Activated CD8-positive, alpha-beta memory T cell treated with anti-CD3 and anti-CD28 coated beads for 48 hours (primary cell): ENCODE results near the gene CNTN3.

Experiments
- DNase-seq, 3 experiments: peaks; one replicate each; pipeline ENCODE4 v3.0.0-alpha.2; 2020; ENCODE audit warnings: low read depth in 2 of 3, low spot score in 2 of 3

The CNTN3 gene

DNA sequence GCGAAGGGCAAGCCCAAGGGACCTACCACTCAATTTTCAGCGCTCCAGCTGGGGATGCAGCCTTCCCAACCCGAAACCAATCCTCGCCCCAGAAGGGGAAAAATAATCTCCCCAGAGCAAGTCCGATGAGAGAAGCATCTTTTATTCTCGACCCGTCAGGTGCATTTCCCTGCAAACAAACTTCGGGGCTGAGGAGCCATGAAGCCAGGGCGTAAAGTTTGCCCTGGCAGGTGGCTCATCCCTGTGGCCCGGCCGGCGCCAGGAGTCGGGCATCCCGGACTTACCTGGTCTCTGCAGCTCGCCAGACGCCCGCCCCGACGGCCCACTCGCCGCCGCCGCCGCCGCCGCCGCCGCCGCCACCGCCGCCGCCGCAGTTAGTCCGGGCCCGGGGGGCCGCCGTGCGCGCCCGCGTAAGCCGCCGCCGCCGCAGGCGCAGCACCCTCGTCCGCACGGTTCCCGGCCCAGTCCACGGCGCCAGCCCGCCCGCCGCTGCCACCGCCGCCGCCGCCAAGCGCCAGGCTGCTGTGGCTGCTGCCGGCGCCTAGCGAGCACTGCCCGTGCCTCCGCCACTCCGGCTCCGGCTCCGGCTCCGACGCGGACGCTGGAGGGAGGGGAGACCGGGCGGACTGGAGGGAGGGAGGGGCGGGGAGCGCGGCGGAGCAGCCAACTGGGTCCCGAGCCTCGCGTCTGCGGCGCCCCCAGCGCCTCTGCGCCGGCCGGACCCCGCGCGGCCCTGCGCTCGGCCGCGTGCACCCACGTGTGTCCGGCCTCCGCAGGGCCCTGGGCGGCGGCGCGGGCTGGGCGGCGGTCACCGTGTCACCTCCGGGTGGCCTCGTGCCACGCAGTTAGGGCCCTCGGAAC is at the start of gene CNTN3:
CNTN3 (minus strand) TSS at position 553 of the 861 bp plus-strand sequence. CDS start 93,547 bp downstream, outside the sequence.
- DNase-seq: no peak

DNA sequence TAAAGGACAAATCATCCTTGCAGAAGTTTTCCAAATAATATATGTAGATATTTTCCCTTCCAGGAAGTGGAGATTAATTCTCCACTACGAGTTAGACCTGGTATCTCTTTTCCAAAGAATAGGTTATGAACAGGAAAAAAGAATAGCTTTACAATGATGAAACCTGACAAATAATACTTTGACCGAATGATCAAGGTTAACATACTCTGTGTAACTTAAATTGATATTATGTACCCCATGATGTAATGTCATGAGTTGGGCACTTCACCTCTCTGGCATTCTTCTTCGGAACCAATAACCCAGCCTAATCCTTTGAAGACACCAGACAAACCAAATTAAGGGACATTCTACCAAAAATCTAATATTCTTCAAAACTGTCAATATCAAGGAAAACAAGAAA is 48.7 kb upstream of the CNTN3 start:
- DNase-seq: no peak

DNA sequence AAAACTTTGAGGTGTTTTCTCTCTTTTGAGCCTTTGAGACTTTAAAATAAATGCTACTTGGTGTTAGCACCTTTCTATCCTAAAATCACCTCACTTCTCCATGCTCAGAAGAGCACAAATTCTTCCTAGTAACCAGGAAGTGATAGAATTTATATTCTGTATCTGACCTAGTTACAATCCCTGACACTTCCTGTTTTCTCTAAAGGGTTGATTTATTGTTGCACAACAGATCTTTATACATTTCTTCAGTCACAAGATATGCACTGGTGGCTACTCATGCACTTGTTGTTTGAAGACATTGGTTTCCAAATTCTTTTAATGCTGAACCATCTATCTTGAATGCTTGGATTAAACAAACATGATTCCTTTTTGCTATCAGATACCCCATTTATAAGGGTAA is 47.2 kb upstream of the CNTN3 start:
- DNase-seq: no peak

DNA sequence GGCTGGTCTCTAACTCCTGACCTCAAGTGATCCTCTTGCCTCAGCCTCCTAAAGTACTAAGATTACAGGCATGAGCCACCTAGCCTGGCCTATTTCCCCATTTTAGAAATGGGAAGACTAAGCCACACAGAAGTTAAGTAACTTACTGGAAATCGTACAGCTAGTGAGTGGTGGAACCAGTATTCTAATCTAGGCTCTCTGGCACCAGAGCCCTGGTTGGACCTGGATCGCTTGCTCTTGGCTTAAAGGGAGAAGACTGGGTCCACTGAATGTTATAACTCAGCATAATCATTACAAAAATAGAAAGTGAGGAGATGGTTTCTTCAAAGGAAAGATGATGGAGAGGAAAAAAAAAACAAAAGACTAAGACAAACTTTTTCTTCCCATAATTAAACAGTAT is 37.4 kb upstream of the CNTN3 start:
- no peak for DNase-seq

DNA sequence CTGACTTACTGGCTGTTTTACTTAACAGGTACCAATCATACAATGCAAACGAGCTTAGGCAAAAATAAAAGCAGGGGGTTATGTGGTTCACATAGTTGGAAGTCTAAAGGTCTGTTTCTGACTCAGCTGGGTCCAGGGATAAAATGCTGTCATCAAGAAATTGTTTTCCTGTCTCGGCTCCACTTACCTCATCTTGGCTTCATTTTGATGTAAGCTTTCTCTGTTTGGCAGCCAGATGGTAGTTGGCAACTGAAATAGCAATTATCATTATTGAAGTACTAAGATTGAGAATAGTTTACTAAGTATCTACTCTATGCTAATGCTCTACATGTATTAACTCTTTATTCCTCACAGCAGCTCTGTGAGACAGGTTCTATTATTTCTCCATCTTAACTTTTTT is 36.8 kb upstream of the CNTN3 start:
- no peak for DNase-seq

DNA sequence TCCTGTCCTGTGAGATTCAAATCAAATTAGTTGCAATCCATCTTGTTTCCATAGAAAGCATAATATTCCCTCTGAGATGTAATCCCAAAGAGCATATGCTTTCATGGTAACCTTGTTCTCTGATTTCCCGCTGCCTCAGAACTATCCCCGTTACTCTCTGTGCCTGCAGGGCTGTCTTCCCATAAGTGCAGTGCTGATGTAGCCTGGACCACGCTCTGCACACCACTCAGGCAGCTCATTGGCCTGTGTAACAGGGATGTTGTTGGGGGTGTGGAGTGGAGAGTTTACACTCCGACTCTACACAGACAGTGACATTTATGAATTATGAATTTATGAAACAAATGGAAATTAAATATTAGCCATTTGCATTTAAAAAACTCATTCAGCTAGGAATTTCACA is 33.6 kb upstream of the CNTN3 start:
- no peak for DNase-seq

DNA sequence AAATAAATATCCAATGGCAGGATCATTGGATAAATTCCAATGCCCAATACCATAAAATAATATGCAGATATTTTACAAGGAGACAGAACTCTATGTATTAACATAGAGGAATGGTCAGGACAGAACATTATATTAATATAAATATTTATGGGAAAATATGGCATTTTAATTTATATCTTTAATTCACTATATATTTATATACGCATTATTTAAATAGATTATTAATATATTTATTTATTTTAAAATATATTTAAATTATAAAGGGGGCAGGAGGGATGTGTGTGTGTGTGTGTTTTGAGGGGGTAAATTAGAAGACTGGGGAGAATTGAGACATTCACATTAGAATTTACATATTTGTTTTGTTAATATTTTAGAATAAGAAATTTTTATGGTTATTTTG is 31.6 kb upstream of the CNTN3 start:
- DNase-seq: no peak

DNA sequence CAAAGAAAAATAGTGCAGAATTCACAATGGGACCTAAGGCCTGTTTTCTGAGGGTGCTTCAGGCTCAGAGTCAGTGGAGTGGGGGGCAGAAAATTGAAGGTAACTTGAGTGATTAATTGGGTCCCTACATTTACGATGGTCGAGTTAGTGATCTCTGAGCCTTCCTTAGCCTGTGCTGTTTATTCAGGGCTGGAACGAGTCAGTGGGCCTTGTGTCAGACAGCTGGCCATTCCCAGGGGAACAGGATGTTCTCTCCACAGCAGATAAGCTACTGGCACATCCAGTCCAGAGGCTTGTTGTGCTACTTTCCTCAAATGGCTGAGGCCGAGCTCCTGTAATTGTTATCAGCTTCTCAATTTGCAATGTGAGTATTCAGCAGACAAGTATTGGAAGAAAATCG is 29.2 kb upstream of the CNTN3 start:
- no peak for DNase-seq

DNA sequence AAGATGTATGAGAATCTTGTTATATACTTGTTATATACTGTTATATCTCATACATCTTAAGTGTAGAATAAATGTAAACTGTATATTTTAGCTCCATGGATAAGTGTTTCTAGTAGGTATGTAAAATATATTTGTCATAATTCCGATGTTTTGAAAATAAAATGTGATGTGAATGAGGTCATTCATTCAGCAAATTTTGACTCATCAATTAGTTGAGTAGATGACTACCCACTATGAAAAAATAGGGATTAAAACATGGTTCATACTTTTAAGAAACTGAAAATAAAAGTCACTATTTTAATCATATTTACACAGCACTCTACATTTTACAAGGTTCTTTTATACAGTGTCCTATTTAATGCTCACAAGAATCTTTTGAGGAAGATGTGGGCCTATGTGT is 28.4 kb upstream of the CNTN3 start:
- DNase-seq: no peak

DNA sequence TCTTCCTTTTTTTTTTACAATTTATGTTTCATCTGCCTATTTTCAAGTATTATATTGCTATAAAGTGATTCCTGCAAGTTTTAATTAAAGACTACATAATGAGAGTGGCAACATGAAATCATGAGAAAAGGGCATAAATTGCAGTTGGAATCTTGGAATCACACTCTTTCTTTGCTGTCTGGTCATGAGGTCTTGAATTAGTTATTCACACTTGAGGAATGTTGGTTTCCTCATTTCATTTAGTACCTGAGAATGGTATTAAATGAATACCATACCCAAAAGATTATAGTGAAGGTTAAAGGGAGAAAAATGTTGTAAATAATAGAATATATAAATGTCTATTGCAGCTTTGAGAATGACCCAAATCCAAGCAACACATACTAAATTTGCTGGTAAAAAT is 25.8 kb upstream of the CNTN3 start:
- DNase-seq: no peak

DNA sequence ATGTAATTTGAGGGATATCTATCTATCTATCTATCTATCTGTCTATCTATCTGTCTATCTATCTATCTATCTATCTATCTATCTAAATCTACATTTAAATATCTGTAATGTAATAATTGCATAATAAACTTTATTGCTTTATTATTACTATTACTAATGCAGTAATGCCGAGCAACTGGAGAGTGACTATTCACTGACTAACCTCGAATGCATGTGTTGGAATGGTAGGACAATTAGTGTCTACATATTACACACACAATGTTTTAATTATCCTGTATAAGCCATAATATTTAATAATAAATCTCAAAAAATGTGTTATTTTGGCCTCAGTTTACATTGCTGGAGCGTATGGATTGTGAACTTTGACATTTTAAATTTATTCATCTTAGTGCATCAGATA is 25.2 kb upstream of the CNTN3 start:
- no peak for DNase-seq

DNA sequence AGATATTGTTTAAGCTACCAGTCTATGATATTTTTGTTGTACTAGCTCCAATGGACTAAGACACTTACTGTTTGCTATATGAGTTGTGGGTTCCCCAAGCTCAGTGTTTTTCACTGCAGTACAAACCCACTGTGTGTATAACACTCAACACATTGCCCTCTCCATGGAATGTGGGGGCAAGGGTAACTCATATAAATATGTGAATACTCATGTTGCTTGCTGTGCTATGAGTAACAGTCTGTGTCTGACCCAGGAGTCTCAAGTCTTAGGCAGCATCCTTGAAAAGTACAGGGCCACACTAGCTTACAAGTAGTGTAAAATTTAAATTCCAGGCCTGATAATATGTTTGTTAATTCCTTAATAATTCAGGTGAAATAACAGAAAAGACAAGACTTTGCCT is 22.5 kb upstream of the CNTN3 start:
- DNase-seq: no peak

DNA sequence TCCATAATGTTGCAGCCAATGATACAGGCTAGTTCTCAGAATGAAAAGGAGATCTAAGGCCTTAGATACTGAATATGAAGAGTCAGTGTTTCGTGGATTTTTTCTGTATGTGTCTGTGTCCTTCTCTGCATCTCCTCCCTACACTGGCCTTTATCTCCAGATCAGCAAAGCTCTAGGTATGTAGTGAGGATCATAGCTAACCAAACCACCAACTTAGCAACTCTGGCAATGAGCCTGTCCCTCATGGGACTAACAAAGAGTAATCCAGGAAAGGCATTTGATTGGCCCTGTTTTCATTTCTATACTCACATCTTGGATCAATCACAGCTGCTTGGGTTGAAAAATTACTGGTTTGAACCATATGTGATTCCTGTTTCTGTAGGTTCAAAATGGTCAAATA is 18.6 kb upstream of the CNTN3 start:
- no peak for DNase-seq

DNA sequence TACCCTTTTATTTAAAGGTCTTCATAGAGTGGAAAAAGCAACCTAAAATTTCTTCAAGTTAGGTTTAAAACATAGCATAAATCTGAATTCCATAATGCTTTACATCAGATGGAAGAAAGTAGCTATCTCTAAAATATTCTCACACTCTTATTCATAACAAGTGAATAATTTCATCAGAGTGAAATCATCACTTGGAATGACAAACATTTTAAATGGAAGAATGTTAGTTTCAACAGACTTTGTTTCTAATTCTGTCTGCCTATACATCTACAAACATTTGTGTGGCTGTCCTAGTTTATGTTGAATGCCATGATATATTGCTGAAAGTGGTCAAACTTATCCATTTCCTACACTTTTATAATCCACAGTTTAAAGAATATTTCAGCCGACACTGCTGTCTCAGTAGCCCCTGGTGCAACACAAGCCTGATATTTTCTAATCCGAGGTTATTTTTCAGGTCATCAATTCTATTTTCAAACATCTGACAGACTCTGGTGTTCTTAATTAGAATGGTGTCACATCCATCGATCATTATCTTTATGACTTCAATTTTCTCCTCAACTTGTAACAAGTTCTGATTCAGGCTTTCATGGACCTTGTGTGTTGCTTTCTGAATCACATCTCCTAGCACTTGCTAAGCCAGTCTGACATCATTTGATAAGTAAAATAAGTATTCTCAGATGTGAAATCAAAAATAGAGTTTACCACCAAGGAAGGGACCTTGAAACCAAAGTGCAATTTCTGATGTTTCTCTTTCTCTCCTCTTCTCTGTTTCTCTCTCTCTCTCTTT is 17.1 kb upstream of the CNTN3 start:
- no peak for DNase-seq

DNA sequence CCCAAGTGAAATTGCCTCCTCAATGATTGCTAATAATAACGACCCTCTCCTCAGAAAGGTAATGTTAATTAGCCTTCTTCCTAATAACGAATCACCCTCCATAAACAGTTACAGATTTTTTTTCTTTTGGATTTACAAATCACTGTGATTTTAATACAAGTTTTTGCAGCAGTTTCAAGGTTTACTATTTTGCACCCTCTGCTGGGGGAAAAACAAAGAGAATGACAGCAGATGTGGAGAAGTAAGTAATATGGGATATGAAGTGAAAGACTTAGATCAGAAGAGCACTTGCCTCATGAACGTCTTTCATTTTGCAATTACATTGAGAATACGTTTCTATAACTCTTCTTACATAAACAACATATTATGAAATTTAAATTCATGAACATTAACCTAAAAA is 16.1 kb upstream of the CNTN3 start:
- no peak for DNase-seq

DNA sequence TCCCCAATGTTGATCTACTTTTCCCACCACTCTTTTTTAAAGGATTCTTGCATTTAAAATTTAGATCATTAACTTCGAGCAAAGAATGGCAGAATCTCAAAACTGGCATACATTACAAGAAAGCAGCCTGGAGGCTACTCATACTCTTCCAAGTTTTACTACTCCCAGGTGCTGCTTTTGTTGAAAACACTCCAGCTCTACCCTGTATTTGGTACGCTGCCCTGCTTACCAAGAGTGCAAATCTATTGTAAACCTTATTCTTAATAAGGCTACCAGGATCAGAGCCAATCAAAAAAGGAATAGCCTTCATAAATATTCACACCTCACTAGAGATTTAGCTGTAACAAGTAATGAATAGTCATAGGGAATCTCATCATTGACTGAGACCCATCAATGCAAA is 11.6 kb upstream of the CNTN3 start:
- DNase-seq: no peak

DNA sequence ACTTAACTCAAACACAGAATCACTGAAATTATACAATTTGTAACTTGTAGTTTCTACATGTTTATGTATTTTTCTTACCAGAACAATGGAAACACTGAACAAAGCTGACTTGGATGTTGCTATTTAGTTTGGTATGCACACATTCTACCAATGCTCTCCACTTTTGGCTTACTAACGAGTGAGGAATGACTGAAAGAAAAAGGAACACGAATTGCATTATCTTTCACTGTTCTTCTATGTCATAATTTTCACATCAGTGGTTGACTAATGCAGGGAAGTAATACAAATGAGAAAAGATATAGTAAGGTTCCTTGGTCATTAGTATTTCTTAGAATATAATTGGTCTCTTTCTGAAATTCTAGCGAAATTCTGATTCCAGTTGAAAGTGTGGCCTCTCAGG is 9.8 kb upstream of the CNTN3 start:
- no peak for DNase-seq

DNA sequence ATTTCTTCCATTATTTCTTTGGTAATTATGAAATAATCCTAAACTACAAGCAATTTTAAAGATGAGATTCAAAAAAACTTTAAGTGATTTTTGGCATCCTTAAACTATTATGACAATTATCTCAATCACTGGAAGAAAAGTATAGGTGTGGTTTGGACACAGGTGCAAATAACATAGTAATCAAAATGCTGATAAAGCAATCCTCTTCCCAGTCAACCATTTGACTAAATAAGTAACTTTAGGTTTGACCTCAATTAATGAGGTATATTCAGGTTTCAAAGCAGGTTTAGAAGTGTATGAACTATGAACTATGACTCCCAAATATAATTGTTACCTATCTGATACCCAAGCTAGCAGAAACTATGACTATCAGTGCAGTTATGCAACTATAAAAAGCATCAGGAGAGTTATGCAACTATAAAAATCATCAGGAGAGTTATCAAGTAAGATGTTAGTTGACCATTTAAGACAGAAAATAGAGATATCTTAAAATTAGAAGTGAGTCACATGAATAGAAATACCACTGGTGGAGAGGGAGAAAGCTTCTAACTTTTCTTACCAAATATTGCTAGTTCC is 8.9 kb upstream of the CNTN3 start:
- DNase-seq: no peak

DNA sequence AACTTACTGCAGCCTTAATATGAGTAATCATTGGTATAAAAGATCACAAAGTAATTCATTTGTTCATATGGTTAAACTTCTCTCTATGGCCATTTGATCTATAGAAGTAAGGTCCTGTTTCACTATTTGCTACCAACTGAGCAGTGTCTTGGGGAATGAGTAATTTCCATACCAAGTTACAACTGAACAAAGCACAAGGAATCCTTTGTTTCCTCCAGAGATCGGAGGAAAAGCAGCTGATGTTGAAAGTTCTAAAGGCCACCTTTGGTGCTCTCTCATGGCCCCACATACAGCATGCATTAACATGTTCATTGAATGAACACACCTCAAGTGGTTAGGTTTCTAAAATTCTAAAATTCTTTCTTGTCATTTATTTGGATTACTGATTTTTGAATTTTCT is 7.1 kb upstream of the CNTN3 start:
- DNase-seq: no peak

DNA sequence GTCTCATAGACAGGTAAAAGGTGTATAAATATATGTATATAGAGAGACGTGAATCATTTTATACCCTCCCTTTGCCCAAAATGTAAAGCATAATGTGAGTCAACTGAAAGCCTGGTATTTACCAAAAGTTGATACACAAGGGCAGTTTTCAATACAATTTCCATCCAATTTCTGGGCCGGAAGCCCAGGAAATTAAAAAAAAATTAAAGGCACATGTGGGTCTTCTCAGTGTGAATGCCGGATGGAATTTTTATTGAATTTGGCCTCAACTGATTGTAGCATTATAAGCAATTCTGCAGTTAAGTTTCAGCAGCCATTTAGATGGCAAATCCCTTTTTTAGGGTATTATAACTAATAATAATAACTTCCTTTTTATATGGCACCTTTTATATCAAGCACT is 3.3 kb upstream of the CNTN3 start:
- no peak for DNase-seq

DNA sequence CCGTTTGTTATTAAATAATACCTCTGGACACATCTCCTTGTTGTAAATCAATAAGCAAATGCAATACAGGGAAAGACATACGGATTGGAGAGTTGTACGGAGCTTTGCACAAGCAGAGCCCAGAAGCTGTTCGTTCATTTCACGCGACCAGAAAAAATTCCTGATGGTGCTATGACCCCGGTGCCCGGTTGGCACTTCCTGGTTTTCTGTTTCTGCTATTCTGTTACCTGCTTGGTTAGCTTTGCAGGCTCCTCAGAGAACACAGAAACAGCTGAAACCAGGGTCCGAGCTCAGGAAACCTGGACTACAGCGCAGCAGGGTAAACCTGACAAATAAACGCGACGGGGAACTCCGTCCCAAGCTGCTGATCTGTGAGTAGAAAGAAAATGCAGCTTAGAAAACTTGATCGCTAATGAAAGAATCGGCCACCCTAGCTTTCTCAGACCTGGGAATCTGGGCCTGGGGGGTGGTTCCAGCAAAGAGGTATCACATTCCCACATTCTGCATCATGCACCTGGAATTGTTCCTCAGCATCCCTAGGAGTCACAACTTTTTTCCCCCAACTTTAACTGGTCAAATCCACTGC is 845 bp downstream of the CNTN3 start:
- no peak for DNase-seq

DNA sequence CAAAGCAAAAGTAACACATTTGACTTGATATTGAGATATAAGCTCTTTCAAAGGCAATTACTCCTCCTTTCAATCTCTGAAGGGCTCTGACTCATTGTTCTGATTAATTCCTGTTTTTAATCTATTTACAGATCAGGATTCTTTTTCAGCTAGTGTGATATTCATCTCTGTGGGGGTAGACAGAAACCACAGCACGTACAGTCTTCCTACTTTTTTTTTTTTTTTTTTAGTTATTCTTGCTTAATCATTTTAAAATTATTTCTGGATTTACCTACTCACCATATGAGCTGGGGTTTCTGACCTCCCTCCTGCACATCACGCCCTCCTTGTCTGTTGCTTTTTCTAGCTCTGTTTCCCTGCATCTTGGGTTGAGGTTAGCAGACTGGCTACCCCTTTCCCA is 1.4 kb downstream of the CNTN3 start:
- DNase-seq: no peak
